HG03378 (cell line): Measurements from ENCODE around the gene SPAG16.

Experiments
- ATAC-seq: cut with Tn5 transposase; IDR thresholded peaks from one replicate; pipeline ENCODE4 v1.9.1; 2021; ENCODE audit warnings: mild to moderate bottlenecking, moderate library complexity; ENCODE audit not compliant: unreplicated experiment

The SPAG16 gene

DNA sequence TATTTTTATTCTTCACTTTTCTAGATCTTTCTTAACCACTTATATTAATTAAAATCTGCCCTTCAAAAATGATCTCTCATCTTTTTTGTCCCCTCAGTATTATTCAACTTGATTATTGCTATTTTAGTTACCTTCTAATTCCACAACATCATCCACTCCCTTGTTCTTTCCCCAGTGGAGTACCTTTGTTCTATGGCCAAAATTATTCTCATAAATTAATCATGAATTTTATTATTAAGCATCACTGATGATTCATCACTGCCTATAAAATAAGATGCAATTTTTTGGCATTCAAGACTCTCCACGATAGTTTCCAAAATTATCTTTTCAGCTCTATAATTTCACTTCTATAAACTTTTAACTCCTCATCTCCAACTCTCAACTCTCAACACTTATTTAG lies 505.7 kb downstream of the SPAG16 start:
- no peak for ATAC-seq

DNA sequence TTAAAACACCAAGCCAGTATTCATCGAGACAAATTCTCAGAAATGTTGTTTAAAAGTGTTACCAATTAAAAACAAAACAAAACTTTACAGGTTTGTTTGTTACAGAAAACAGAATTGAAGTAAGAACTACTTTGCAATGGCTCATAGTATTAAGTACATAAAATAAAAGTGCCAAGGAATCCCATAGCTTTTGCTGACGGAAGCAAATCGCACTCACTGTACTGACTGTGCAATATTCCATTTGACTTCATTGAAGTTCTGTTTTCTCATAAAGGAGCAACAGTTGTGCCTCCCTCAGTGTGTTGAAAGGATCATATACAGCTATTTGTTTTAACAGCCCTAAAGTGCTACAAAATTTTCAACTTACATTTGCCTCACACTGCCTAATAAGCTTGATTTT lies 507.8 kb downstream of the SPAG16 start:
- no peak for ATAC-seq

GRCh38 chr2:213806125-213806726 lies 522.0 kb downstream of the SPAG16 start:
- no peak for ATAC-seq

GRCh38 chr2:213816583-213816982 lies 532.3 kb downstream of the SPAG16 start:
- no peak for ATAC-seq

DNA sequence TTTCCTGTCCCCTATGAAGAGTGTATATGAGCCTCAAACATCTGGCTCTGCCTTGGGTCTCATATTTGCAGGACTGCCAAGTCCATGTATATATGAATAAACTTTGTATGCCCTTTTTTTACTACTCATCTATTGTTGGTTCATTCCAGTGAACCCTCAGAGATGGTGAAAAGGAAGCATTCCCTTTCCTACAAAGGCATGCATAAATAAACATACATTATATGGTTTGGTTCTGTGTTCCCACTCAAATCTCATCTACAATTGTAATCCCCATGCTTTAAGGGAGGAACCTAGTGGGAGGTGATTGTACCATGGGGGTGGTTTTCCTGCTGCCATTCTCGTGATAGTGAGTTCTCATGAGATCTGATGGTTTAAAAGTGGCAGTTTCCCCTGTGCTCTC lies 534.2 kb downstream of the SPAG16 start:
- ATAC-seq = no peak

GRCh38 chr2:213834331-213834730 lies 550.1 kb downstream of the SPAG16 start:
- ATAC-seq = no peak

DNA sequence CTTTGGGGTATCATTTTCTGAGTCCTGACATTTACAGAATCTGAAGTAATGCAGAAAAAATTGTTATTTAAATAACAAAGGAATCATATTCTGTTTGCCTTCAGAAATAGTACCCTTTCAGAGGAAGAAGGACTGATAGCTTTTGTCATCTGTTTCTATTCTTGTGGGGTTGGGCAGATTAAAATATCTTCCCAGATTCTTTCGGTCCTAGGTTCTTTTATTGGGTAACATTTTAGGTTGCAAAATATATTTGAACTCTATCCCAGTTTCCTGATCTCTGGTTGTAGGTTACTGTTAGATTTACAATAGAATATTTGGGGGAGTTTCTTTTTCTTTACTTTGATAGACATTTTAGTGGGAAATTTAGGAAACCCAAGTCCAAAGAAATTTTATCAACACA lies 550.5 kb downstream of the SPAG16 start:
- ATAC-seq = no peak

GRCh38 chr2:213846856-213847255 lies 562.6 kb downstream of the SPAG16 start:
- no peak for ATAC-seq

DNA sequence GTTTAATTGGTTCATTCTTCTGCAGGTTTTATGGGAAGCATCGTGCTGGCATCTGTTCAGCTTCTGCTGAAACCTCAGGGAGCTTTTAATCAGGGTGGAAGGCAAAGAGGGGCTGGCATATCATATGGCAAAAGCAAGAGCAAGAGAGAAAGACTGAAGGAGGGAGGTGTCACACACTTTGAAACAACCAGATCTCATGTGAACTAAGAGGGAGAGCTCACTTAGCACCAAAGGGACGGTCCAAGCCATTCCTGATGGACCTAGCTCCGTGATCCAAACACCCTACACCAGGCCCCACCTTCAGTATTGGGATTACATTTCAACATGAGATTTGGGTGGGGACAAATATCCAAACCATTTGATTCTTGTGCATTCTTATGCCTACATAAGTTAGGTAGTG lies 563.1 kb downstream of the SPAG16 start:
- ATAC-seq = no peak

DNA sequence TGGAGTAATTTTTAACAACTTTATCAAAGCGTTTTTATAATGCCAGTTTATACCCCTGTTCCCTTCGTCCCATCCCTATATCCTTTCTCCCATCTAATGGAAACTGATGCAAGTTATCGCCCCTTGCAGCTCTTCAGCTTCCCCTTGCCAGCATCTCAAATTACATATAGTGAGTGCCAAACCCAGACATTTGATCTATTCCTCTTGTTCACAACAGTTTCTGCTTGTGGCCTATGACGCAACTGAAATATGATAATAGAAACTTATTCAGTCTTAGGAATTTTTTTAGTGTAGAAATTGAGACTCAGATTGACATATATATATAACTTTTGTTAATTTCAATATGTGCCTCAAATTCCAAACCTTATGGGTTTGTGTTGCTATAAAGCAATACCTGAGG lies 564.4 kb downstream of the SPAG16 start:
- ATAC-seq = no peak

DNA sequence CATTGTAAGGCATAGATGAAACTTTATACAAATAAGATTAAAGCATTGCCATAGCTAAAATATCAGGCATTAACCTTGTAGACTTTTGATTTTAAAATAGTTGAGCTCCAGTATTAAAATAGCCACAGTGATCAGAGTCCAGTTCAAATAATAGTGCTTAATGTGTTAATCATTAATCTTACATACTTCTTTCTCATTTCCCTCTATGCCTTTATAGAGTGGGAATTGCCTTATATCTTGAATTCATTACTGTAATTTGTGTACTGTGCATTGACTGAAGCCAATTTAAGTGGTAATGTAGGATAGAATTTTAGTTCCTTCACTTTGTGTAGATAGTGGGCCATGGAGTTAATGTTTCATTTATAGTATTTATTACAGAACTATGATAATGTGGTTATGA lies 577.4 kb downstream of the SPAG16 start:
- no peak for ATAC-seq

DNA sequence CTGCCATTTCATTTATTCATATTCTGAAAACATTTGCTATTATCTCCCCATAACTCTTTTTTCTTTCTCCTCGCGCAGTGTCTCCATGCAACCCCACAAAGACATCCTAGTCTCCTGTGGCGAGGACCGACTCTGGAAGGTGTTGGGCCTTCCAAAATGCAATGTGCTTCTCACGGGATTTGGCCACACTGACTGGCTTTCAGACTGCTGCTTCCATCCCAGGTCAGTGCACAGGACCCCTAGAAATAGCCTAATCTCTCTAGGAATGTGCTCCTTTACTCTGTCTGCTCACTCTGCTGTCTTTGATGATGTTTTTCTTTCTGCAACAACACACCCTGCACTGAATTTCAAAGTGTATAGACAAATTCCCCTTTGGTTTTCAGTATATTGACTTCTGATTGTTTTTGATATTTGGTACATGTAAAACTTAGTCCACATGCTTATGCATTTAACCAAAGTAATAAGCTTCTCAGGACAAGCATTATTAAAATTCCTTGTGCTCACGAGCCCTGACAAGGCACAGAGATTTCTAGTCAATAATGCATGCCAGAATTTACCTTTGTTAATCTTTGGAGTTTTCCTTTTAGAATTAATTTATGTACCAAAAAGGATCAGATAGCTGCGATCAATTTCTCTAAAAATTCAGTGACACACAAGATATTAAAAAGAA lies 578.3 kb downstream of the SPAG16 start:
- no peak for ATAC-seq

DNA sequence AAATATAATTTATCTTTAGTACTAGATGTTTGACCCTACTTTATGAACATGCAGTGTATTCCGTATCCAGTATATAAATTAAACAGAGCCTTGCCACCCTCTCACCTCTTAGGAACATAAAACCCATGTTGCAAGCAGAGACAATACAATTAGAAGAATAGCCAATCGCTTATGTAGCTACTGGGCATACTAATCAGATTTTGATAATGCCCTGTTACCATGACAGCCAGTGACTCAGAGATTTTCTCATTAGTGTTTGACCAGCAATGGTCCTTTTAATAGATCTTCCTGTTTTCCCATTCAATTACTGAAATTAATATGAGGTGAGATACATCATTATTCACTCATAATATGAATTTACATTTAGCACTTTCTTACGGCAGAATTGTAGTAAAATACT lies 579.3 kb downstream of the SPAG16 start:
- no peak for ATAC-seq

GRCh38 chr2:213868526-213868925 lies 584.3 kb downstream of the SPAG16 start:
- ATAC-seq = no peak

GRCh38 chr2:213885485-213885884 lies 601.2 kb downstream of the SPAG16 start:
- no peak for ATAC-seq

DNA sequence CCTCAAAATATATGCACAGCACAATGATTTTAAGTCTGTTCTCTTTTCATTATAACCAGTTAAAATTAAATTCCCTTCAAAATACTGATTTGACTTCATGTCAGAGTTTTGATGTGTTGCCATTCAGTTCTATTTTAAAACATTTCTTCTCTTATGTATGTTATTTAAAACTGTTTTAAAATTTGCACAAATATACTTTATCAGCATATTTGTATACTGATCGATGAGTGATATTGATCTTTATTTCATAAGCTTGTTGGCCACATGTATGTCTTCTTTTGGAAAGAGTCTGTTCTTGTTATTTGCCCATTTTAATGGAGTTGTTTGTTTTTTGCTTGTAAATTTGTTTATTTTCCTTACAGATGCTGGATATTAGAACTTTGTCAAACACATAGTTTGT lies 630.2 kb downstream of the SPAG16 start:
- ATAC-seq = no peak

GRCh38 chr2:213920014-213920413 lies 635.8 kb downstream of the SPAG16 start:
- ATAC-seq = no peak

- no peak for ATAC-seq
These were observed 639.3 kb downstream of the SPAG16 start for GRCh38 chr2:213923543-213923942.

- ATAC-seq = peak; percentile 99
These were observed 650.3 kb downstream of the SPAG16 start for GRCh38 chr2:213934560-213934959.

DNA sequence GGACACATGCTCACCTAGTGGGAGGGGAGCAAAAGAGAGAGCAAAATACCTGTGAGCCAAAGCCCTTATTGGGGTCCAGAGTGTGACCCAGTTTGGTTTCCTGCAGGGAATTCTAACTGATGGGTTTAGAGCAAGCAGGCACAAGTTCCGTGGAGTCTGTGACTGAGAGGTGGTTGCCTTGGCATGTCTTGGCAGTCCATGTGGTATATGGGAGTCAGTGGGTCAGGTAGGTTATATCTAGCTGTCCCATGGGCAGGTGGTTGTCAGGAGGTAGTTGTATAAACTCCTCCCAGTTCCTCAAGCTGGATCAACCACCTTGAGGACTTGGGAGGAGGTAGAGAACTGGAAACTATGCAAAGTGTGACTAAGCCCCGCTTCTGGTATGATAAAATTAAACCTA lies 673.8 kb downstream of the SPAG16 start:
- no peak for ATAC-seq

DNA sequence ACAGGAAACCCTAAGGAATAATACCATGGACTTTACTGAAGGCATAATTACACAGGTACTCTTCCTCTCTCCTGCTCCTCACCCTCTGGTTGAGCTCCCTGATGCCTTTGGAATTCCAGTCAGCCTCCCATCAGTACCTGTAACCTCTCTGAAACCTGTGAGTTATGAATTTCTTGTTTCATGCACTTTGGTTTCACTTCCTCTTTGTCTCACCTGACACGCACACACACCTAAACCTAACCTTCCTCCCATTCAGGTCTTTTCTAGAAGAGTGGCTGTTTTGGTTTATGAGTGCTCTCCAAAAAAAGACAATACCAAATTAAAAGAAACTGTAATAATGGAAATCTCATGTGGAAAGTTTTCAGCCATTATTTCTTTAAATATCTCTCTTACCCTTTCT lies 675.3 kb downstream of the SPAG16 start:
- ATAC-seq = no peak

DNA sequence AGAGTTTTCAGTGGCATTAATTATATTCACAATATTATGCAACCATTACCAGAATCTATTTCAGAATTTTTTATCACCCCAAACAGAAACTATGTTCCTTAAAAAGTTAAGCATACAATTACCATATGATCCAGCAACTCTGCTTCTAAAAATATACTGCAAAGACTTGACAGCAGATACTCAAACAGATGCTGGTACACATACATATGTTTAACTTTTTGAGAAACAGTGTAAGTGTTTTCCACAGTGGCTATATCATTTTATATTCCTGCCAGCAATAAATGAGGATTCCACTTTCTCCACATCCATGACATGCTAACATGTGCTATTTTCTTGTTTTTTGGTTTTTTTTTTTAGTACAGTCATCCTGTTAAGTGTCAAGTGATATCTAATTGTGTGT lies 687.3 kb downstream of the SPAG16 start:
- no peak for ATAC-seq

DNA sequence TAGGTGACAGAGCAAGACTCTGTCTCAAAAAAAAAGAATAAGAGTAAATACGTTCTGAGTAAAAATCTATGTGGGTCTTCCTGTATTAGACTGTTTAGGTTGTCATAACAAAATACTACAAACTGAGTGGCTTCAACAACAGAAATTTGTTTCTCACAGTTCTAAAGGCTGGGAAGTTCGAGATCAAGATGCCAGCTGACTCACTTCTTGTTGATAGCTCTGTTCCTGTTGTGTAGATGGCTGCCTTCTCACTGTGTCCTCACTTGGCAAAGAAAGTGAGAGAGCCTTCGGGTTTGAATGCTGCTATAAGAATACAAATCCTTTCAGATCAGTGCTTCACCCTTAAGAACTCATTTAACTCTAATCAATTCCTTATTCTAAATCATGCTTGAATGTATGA lies 696.6 kb downstream of the SPAG16 start:
- ATAC-seq = no peak
